Hepatocyte (in vitro differentiated cells): ENCODE results near the gene TM2D3.

Experiments used
- EZH2 ChIP-seq: fragments of 200-600 bp; sonication (generic); IDR thresholded peaks from 2 replicates; pipeline ENCODE4 v1.6.1; 2016; ENCODE audit warnings: antibody characterized with exemption, mild to moderate bottlenecking, borderline replicate concordance
- EZH2phosphoT487 ChIP-seq: fragments of 200-600 bp; sonication (generic); IDR thresholded peaks from one replicate; pipeline ENCODE4 v1.6.1; 2018; ENCODE audit warnings: antibody characterized with exemption, mild to moderate bottlenecking, low read depth, moderate library complexity; ENCODE audit not compliant: unreplicated experiment, severe bottlenecking
- TF ChIP-seq, protein P1 (sequence below): fragments of 200-600 bp; sonication (generic); IDR thresholded peaks from 2 replicates; pipeline ENCODE4 v1.5.1; 2016; ENCODE audit warnings: antibody characterized with exemption, mild to moderate bottlenecking; ENCODE audit not compliant: poor library complexity

GRCh38 chr15:101697488-101697887 is 45.3 kb upstream of the TM2D3 start:
- TF ChIP-seq, protein P1, sequence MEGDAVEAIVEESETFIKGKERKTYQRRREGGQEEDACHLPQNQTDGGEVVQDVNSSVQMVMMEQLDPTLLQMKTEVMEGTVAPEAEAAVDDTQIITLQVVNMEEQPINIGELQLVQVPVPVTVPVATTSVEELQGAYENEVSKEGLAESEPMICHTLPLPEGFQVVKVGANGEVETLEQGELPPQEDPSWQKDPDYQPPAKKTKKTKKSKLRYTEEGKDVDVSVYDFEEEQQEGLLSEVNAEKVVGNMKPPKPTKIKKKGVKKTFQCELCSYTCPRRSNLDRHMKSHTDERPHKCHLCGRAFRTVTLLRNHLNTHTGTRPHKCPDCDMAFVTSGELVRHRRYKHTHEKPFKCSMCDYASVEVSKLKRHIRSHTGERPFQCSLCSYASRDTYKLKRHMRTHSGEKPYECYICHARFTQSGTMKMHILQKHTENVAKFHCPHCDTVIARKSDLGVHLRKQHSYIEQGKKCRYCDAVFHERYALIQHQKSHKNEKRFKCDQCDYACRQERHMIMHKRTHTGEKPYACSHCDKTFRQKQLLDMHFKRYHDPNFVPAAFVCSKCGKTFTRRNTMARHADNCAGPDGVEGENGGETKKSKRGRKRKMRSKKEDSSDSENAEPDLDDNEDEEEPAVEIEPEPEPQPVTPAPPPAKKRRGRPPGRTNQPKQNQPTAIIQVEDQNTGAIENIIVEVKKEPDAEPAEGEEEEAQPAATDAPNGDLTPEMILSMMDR: no peak
- TF ChIP-seq EZH2phosphoT487: no peak
- TF ChIP-seq EZH2: no peak
